K562 (cell line): ENCODE results near the gene ANKFN1. TPM values are rescaled to one million over a fixed set of nuclear protein-coding genes. Genes with fewer than 3 reads are reported as not detected.

Experiments
- ATAC-seq: fragments of 200-7000 bp; cut with Tn5 transposase; 3 replicates; pipeline ENCODE4 v1.9.1; 2020; ENCODE audit warnings: moderate library complexity
- BruUV-seq: library from RNA; stranded (reverse); fragments of 400-500 nt; replicated peaks from 2 replicates; lab custom pipeline; 2021; lab: Mats Ljungman, UMichigan
- CTCF ChIA-PET: fragments of 300-600 bp; formaldehyde crosslinking; extraction: SDS; loops from one replicate; lab custom pipeline; 2021; ENCODE audit warnings: low intra/inter-chr PET ratio; lab: Yijun Ruan, JAX
- POLR2A ChIA-PET: fragments of 300-600, 350-650 bp; sonication (Branson Sonifier 250); formaldehyde crosslinking; extraction: SDS; loops from one replicate; lab custom pipeline; 2021; ENCODE audit warnings: antibody characterized with exemption, inconsistent platforms; lab: Yijun Ruan, JAX
- DNase-seq, 4 experiments: peaks; one replicate each; pipeline versions ENCODE4 v3.0.0 to v3.0.0-alpha.2; 2011 to 2018; ENCODE audit warnings: low spot score in 3 of 4, mixed read lengths in 3 of 4; ENCODE audit errors: extremely low read depth in 1 of 4
- FAIRE-seq: peaks from 2 replicates; lab custom pipeline; 2011; peaks lifted over from hg19 to GRCh38; lab: Jason Lieb, UNC
- H2AFZ ChIP-seq: 2 replicates; pipeline ENCODE4 v1.6.0; 2011; ENCODE audit warnings: low read depth, low read length, control low read depth, inconsistent platforms
- H3K27ac ChIP-seq: fragments of 200-600 bp; 3 replicates; pipeline ENCODE4 v1.8.0; 2011; ENCODE audit warnings: low read depth, mild to moderate bottlenecking, control low read depth, inconsistent platforms, low read length, moderate library complexity, mixed read lengths; ENCODE audit errors: extremely low read depth
- H3K27me3 ChIP-seq, 2 experiments: fragments of 300-600 bp in 1 of 2; 2 replicates in 1 of 2; 3 replicates in 1 of 2; pipeline versions ENCODE4 v1.6.0 to v1.8.0; 2011; ENCODE audit warnings: inconsistent platforms in 2 of 2, low read length in 2 of 2, mild to moderate bottlenecking in 1 of 2, mixed read lengths in 1 of 2, moderate library complexity in 1 of 2; ENCODE audit not compliant: control insufficient read depth in 2 of 2, insufficient read depth in 2 of 2
- H3K36me3 ChIP-seq: fragments of 300-600 bp; 3 replicates; pipeline ENCODE4 v1.8.0; 2011; ENCODE audit warnings: mild to moderate bottlenecking, low read length, inconsistent platforms; ENCODE audit not compliant: control insufficient read depth, insufficient read depth
- H3K4me1 ChIP-seq, 2 experiments: fragments of 200-600 bp in 1 of 2; replicated peaks in 1 of 2; 2 replicates in 1 of 2; 3 replicates in 1 of 2; pipeline versions ENCODE4 v1.5.1 to v1.8.0; 2011; ENCODE audit warnings: inconsistent platforms in 2 of 2, low read length in 2 of 2, mild to moderate bottlenecking in 1 of 2, mixed read lengths in 1 of 2, moderate library complexity in 1 of 2; ENCODE audit not compliant: control insufficient read depth in 2 of 2, insufficient read depth in 2 of 2
- H3K4me2 ChIP-seq: 2 replicates; pipeline ENCODE4 v1.6.1; 2011; ENCODE audit warnings: low read length, control low read depth, inconsistent platforms, mixed read lengths; ENCODE audit not compliant: insufficient read depth
- H3K4me3 ChIP-seq: fragments of 200-600 bp; sonication (generic), shearing (Covaris generic); 2 replicates; pipeline ENCODE4 v1.5.1; 2016; ENCODE audit warnings: control low read depth, inconsistent platforms
- H3K79me2 ChIP-seq: fragments of 200-600 bp; 3 replicates; pipeline ENCODE4 v1.8.0; 2011; ENCODE audit warnings: low read length, inconsistent platforms; ENCODE audit not compliant: control insufficient read depth, insufficient read depth
- H3K9ac ChIP-seq, 2 experiments: 2 replicates each; pipeline versions ENCODE4 v1.6.0 to v1.6.1; 2011; ENCODE audit warnings: low read depth in 2 of 2, low read length in 2 of 2, control low read depth in 1 of 2, inconsistent platforms in 1 of 2, mild to moderate bottlenecking in 1 of 2, mixed read lengths in 1 of 2; ENCODE audit not compliant: insufficient read depth in 1 of 2
- H3K9me1 ChIP-seq: one replicate; pipeline ENCODE4 v1.6.0; 2011; ENCODE audit warnings: inconsistent platforms, mild to moderate bottlenecking, low read length, moderate library complexity; ENCODE audit not compliant: control insufficient read depth, insufficient read depth
- H3K9me3 ChIP-seq: replicated peaks from 2 replicates; pipeline ENCODE4 v1.5.1; 2011; ENCODE audit warnings: low read depth, low read length, inconsistent platforms; ENCODE audit not compliant: control insufficient read depth, insufficient read depth
- H4K20me1 ChIP-seq: replicated peaks from 2 replicates; pipeline ENCODE4 v1.6.1; 2011; ENCODE audit warnings: low read length, inconsistent platforms, mixed read lengths; ENCODE audit not compliant: control insufficient read depth, insufficient read depth
- BCL6 ChIP-seq: fragments of 250-450 bp; sonication (Bioruptor Pico); IDR thresholded peaks from 2 replicates; pipeline ENCODE4 v1.4.0; 2020
- CBFA2T3 ChIP-seq: fragments of 450-650 bp; IDR thresholded peaks from 2 replicates; pipeline ENCODE4 v1.6.1; 2017
- ETV6 ChIP-seq, 3 experiments: fragments of 150-350 bp in 1 of 3; sonication (generic) in 1 of 3; formaldehyde crosslinking in 1 of 3; IDR thresholded peaks; 2 replicates each; pipeline versions ENCODE4 v1.6.1 to v1.8.0; 2014 to 2022; ENCODE audit warnings: borderline replicate concordance in 2 of 3, low read depth in 2 of 3, antibody characterized with exemption in 1 of 3, low read length in 1 of 3, mild to moderate bottlenecking in 1 of 3, missing genetic modification reagents in 1 of 3
- FOSL1 ChIP-seq: fragments of 200-800 bp; sonication (Bioruptor generic); conservative IDR thresholded peaks from 2 replicates; pipeline ENCODE4 v1.6.1; 2016; ENCODE audit warnings: missing genetic modification characterization, missing compliant biosample characterization
- HDGF ChIP-seq: fragments of 450-650 bp; IDR thresholded peaks from 2 replicates; pipeline ENCODE4 v1.6.1; 2016
- HMG20B ChIP-seq: fragments of 250-450 bp; sonication (Bioruptor Pico); IDR thresholded peaks from 2 replicates; pipeline ENCODE4 v1.5.0; 2021; ENCODE audit warnings: mild to moderate bottlenecking
- MCM3 ChIP-seq: fragments of 450-650 bp; IDR thresholded peaks from 2 replicates; pipeline ENCODE4 v1.6.1; 2016
- NFIX ChIP-seq: fragments of 250-450 bp; sonication (Bioruptor Pico); IDR thresholded peaks from 2 replicates; pipeline ENCODE4 v1.4.0; 2020; ENCODE audit warnings: low read depth, mild to moderate bottlenecking, moderate library complexity
- NR2C1 ChIP-seq, 2 experiments: fragments of 450-650 bp; IDR thresholded peaks; 2 replicates each; pipeline ENCODE4 v1.6.1; 2017; ENCODE audit warnings: mild to moderate bottlenecking in 2 of 2, antibody characterized with exemption in 1 of 2, inconsistent platforms in 1 of 2, missing compliant biosample characterization in 1 of 2, missing genetic modification characterization in 1 of 2
- PRPF4 ChIP-seq: fragments of 200-400 bp; formaldehyde crosslinking; IDR thresholded peaks from one replicate; pipeline ENCODE4 v1.6.1; 2017; ENCODE audit warnings: low read length, low read depth, mild to moderate bottlenecking; ENCODE audit not compliant: insufficient read depth, poor library complexity, severe bottlenecking
- RFX1 ChIP-seq: fragments of 450-650 bp; IDR thresholded peaks from 2 replicates; pipeline ENCODE4 v1.6.1; 2016; ENCODE audit warnings: mild to moderate bottlenecking, moderate library complexity
- SLC30A9 ChIP-seq: fragments of 250-450 bp; sonication (Bioruptor Pico); IDR thresholded peaks from 2 replicates; pipeline ENCODE4 v1.8.0; 2022; ENCODE audit warnings: mild to moderate bottlenecking, moderate library complexity
- SRSF1 ChIP-seq: fragments of 200-400 bp; formaldehyde crosslinking; IDR thresholded peaks from 2 replicates; pipeline ENCODE4 v1.6.1; 2017; ENCODE audit warnings: mild to moderate bottlenecking, low read depth, low read length, moderate library complexity
- TEAD1 ChIP-seq, 2 experiments: fragments of 450-650 bp in 1 of 2; sonication (generic) in 1 of 2; formaldehyde crosslinking; IDR thresholded peaks; 2 replicates each; pipeline versions ENCODE4 v1.4.0 to v1.8.0; 2020 to 2022; ENCODE audit warnings: mild to moderate bottlenecking in 2 of 2, missing genetic modification reagents in 1 of 2
- ZNF707 ChIP-seq: fragments of 250-450 bp; sonication (Bioruptor Pico); conservative IDR thresholded peaks from 2 replicates; pipeline ENCODE4 v1.8.0; 2022; ENCODE audit warnings: inconsistent platforms, mild to moderate bottlenecking, moderate library complexity
- ZNF778 ChIP-seq: fragments of 450-650 bp; formaldehyde crosslinking; IDR thresholded peaks from 2 replicates; pipeline ENCODE4 v1.4.0; 2020; ENCODE audit warnings: mild to moderate bottlenecking, moderate library complexity
- WGBS: fragments of 100-300 bp; shearing (Covaris generic); methylation state at CpG from one replicate; pipeline ENCODE4 v1.1.6; 2016; ENCODE audit warnings: low coverage, mixed read lengths; ENCODE audit not compliant: insufficient coverage; ENCODE audit errors: missing lambda C conversion rate; 5-methylcytosine and 5-hydroxymethylcytosine counted together
- in situ Hi-C: fragments of 300-500 bp; cut with MboI; formaldehyde crosslinking; loops from 4 replicates; pipeline ENCODE4 v1.15.0; 2018; ENCODE audit warnings: inconsistent platforms, mixed read lengths
- intact Hi-C: fragments of 100-400 bp; cut with micrococcal nuclease; formaldehyde crosslinking; loops from 2 replicates; pipeline ENCODE4 v1.14.2; 2022
- polyA plus RNA-seq, 8 experiments: library from polyadenylated mRNA; depleted of rRNA in 4 of 8; stranded (reverse) in 5 of 8; unstranded in 3 of 8; fragments of >200 nt; fragmentation: Nextera tagmentation in 2 of 8; fragmentation: Illumina TruSeq in 1 of 8; extraction: Ambion mirVana in 2 of 8; extraction: Trizol in 1 of 8; gene quantifications; 2 replicates each; pipeline versions ENCODE4 v1.2.1 to v1.2.3, GENCODE V29; 2011 to 2014; ENCODE audit warnings: inconsistent platforms in 1 of 8, missing spikeins in 1 of 8
- total RNA-seq, 7 experiments: library from RNA; depleted of rRNA in 6 of 7; stranded (reverse); fragments of >200 nt in 6 of 7; fragmentation: Illumina TruSeq in 2 of 7; extraction: Trizol in 2 of 7; gene quantifications; 2 replicates each; pipeline versions ENCODE4 v1.2.1 to v1.2.3, GENCODE V29; 2011 to 2021; ENCODE audit warnings: low replicate concordance in 1 of 7
- TF ChIP-seq, protein P1 (sequence below): sonication (generic); formaldehyde crosslinking; IDR thresholded peaks from 2 replicates; pipeline ENCODE4 v1.8.0; 2022; ENCODE audit warnings: missing genetic modification reagents, mild to moderate bottlenecking, borderline replicate concordance
- TF ChIP-seq, protein P2 (sequence below), 2 experiments: fragments of 450-650 bp; IDR thresholded peaks; 2 replicates each; pipeline ENCODE4 v1.6.1; 2016

The ANKFN1 gene
- total and polyA plus RNA-seq, 9 of the 15 experiments (the other 6 are each of a cell fraction or from before 2014, with no cell fraction given) = 0.04 to 0.39 (median 0.15) TPM; not detected in 1

DNA sequence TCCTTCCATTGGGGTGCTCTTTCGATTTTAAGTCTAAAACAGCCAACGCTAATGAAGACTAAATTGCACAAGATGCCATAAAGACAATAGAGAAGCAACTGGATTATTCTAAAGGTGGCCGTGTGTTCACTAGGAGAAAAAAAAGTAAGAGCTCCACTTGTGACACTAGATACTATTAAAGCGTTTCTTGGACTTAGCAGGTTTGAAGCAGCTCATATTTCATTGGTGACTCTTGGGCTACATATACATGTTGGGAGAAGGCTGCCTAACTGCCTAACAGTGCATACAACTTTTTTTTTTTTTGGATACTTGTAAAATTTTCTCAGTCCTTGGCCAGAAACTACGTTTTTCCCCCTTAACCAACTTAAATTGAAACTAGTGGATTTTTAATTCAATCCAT lies 328.4 kb downstream of the ANKFN1 start:
- in situ Hi-C loops = no loop called here
- CTCF ChIA-PET = no interaction called here

DNA sequence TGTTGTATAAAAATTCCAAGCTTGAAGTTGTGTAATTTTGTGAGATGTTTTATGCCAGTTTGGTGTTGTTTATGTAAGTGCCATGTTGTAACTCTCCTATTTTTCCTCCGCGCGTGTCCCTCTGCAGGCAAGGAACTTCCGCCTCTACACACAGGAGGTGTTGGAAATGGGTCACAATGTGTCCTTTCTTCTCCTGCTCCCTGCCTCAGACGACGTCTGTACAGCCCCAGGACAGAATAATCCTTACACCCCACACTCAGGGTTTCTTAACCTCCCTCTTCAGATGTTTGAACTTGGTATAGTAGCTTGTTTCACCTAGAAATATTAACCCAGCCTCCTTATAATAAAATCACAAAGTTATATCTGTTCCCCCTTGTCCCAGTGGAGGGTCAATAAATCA lies 329.0 kb downstream of the ANKFN1 start:
- WGBS = 1% methylated on average over 6 of the region's 6 CpGs
- no peak for TF ChIP-seq ZNF778
- TF ChIP-seq HMG20B (CRISPR knock-in tag) = no peak
- TF ChIP-seq, protein P1, sequence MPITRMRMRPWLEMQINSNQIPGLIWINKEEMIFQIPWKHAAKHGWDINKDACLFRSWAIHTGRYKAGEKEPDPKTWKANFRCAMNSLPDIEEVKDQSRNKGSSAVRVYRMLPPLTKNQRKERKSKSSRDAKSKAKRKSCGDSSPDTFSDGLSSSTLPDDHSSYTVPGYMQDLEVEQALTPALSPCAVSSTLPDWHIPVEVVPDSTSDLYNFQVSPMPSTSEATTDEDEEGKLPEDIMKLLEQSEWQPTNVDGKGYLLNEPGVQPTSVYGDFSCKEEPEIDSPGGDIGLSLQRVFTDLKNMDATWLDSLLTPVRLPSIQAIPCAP = no peak
- no peak for TF ChIP-seq MCM3
- no peak for TF ChIP-seq FOSL1 (tag)
- TF ChIP-seq ETV6 (IDR thresholded peaks at IDR 0.05; ENCODE audit: borderline replicate concordance in 1 of 2, low read depth in 2 of 2, low read length in 1 of 2) = no peak
- TF ChIP-seq ETV6 (CRISPR knock-in tag; IDR thresholded peaks at IDR 0.05; ENCODE audit: borderline replicate concordance) = no peak
- TF ChIP-seq HDGF = no peak
- no peak for TF ChIP-seq SLC30A9 (CRISPR knock-in tag)
- no peak for TF ChIP-seq BCL6 (CRISPR knock-in tag)
- no peak for TF ChIP-seq SRSF1
- no peak for TF ChIP-seq CBFA2T3
- no peak for TF ChIP-seq NFIX (CRISPR knock-in tag)
- TF ChIP-seq TEAD1 (CRISPR knock-in tag; IDR thresholded peaks at IDR 0.05) = no peak

More for the DNA sequence above, 328.4 kb downstream of the ANKFN1 start:
- ATAC-seq (no peak), FAIRE-seq (no peak), DNase-seq (no peak)
- H3K9me1 ChIP-seq = no peaks in the 10 kb centered on the region
- TF ChIP-seq, protein P2, sequence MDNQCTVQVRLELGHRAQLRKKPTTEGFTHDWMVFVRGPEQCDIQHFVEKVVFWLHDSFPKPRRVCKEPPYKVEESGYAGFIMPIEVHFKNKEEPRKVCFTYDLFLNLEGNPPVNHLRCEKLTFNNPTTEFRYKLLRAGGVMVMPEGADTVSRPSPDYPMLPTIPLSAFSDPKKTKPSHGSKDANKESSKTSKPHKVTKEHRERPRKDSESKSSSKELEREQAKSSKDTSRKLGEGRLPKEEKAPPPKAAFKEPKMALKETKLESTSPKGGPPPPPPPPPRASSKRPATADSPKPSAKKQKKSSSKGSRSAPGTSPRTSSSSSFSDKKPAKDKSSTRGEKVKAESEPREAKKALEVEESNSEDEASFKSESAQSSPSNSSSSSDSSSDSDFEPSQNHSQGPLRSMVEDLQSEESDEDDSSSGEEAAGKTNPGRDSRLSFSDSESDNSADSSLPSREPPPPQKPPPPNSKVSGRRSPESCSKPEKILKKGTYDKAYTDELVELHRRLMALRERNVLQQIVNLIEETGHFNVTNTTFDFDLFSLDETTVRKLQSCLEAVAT (IDR thresholded peaks at IDR 0.05) = no peak
- TF ChIP-seq PRPF4 = no peak
- TF ChIP-seq ZNF707 (CRISPR knock-in tag) = no peak
- TF ChIP-seq RFX1 = no peak
- no peak for TF ChIP-seq NR2C1 (IDR thresholded peaks at IDR 0.05)
- no peak for TF ChIP-seq NR2C1 (tag; IDR thresholded peaks at IDR 0.05)
- no peaks in the 10 kb centered on the region for H3K79me2 ChIP-seq
- H3K4me3 ChIP-seq = no peak overlapping the region
- H3K27me3 ChIP-seq = no peaks in the 10 kb centered on the region
- no TSS peak for BruUV-seq
- no peak overlapping the region for H2AFZ ChIP-seq
- intact Hi-C loops = no loop called here
- no peak overlapping the region for H3K27ac ChIP-seq
- 2% methylated on average over 5 of the region's 5 CpGs for WGBS
- no peak overlapping the region for H3K9ac ChIP-seq
- no peaks in the 10 kb centered on the region for H3K4me1 ChIP-seq
- no peaks in the 10 kb centered on the region for H4K20me1 ChIP-seq
- POLR2A ChIA-PET = no interaction called here
- H3K9me3 ChIP-seq = no peaks in the 10 kb centered on the region
- H3K4me2 ChIP-seq = no peak overlapping the region
- no peaks in the 10 kb centered on the region for H3K36me3 ChIP-seq

More for the DNA sequence above, 329.0 kb downstream of the ANKFN1 start:
- no peak for DNase-seq
- H3K27me3 ChIP-seq = no peaks in the 10 kb centered on the region
- no peak overlapping the region for H2AFZ ChIP-seq
- H3K27ac ChIP-seq = no peak overlapping the region
- no TSS peak for BruUV-seq
- no peaks in the 10 kb centered on the region for H3K4me1 ChIP-seq
- H4K20me1 ChIP-seq = no peaks in the 10 kb centered on the region
- H3K79me2 ChIP-seq = no peaks in the 10 kb centered on the region
- H3K9ac ChIP-seq = no peak overlapping the region
- ATAC-seq = no peak
- no peak overlapping the region for H3K4me3 ChIP-seq
- no peaks in the 10 kb centered on the region for H3K9me1 ChIP-seq
- in situ Hi-C loops = no loop called here
- H3K4me2 ChIP-seq = no peak overlapping the region
- no peak for FAIRE-seq
- ChIA-PET POLR2A (no interaction called here), CTCF (no interaction called here)
- intact Hi-C loops = no loop called here
- H3K9me3 ChIP-seq = no peaks in the 10 kb centered on the region
- no peaks in the 10 kb centered on the region for H3K36me3 ChIP-seq
